ENCODE data around the gene TRIM50.
"Not testable (repeated sequence)": the region's sequence is repeated elsewhere in the genome, so short reads cannot be mapped to it uniquely, and the experiment has no call there.

- not testable (repeated sequence) for TF ChIP-seq CTCF, POLR2A, POLR2AphosphoS5 (IDR thresholded peaks at IDR 0.05)
These were observed 48.4 kb upstream of the TRIM50 start for GRCh38 chr7:73376262-73376661.
